NCI-H345 treated with DMSO at 0.1 percent for 48 hours (cell line): Measurements from ENCODE around the gene NSFL1C.

Experiments
- DNase-seq: peaks from one replicate; lab custom pipeline; 2025; ENCODE audit not compliant: unreplicated experiment; lab: John Stamatoyannopoulos, UW

The NSFL1C gene

GRCh38 chr20:1393507-1393882 lies 73.2 kb downstream of the NSFL1C start:
- DNase-seq: no peak

- peak; percentile 86 for DNase-seq
These were observed 73.7 kb downstream of the NSFL1C start, which contains the start of gene FKBP1A for GRCh38 chr20:1392693-1393506. FKBP1A (minus strand) TSS chr20:1393054; CDS start chr20:1392998, 56 bp downstream.

GRCh38 chr20:1392443-1392692 lies 74.3 kb downstream of the NSFL1C start:
- DNase-seq: no peak
